SK-N-DZ (cell line): ENCODE results near the gene HLX.

ENCODE experiments used
- DNase-seq: peaks from one replicate; pipeline ENCODE4 v3.0.0-alpha.2; 2015; ENCODE audit warnings: low spot score

The HLX gene

DNA sequence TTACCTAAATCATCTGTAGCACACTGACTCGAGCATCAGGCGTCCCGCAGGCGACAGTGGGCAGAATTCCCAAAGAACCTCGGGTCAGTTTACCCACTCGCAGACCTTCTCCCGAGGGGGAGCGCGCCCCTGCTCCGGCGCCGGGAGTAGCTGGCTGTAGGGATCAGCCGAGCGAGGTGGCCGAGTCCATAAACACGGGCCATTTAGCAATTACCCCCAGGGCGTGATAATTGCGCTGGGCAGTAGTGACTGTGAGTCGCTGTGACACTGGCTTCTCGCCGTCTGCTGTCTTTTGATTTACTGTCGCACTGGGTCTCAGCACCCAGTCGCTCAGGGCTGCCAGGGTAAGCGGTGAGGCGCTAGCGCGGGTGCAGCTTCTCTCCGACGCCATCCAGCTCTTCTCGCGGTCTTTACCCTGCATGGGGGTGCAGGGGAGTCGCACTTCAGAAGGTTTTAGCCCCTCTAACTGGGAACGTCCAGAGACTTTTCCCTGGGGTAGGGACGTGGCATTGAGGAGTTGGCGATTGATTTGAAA is 16.2 kb downstream of the HLX start:
- DNase-seq, result no peak

- DNase-seq, result no peak
Observed at GRCh38 chr1:220896092-220896491, 16.8 kb downstream of the HLX start.

DNA sequence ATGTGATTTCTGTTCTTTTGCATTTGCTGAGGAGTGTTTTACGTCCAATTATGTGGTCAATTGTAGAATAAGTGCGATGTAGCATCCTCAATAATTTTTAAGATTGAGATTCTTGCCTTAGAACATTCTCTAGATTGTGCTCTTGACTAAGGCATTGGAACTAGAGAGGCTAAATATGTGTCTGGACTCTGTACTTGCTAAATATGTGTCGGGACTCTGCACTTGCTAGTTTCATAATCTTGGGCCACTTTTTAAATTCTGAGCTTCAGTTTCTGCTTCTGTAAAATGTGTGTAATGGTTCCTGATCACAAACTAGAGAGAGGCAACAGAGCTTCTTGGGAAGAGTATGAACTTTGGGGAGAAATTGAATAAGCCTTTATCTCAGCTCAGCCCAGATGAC is 21.6 kb downstream of the HLX start:
- no peak for DNase-seq

DNA sequence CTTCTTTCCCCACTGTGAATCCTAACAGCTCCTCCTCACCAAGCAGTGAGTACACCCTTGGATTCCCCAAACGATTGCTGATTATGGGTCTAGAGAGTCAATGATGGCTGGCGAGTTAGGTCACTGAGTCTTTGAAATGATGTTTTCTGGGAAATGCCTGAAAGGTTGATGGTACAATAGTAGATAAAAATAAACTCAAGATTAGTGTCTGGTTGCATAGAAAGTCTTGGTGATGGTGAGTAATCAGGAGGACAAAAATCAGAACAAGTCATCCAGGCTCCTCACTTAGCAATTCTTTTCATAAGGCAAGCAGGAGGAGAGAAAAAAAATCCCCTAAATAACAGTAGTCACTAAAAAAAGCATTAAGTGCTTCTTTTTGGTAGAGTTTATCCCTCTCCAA is 22.6 kb downstream of the HLX start:
- DNase-seq, result no peak

GRCh38 chr1:220902916-220903315 is 23.7 kb downstream of the HLX start:
- DNase-seq, result no peak

- DNase-seq, result no peak
Observed at GRCh38 chr1:220904876-220905275, 25.6 kb downstream of the HLX start.

GRCh38 chr1:220905650-220906560 is 26.7 kb downstream of the HLX start:
- DNase-seq, result peak; percentile 27

DNA sequence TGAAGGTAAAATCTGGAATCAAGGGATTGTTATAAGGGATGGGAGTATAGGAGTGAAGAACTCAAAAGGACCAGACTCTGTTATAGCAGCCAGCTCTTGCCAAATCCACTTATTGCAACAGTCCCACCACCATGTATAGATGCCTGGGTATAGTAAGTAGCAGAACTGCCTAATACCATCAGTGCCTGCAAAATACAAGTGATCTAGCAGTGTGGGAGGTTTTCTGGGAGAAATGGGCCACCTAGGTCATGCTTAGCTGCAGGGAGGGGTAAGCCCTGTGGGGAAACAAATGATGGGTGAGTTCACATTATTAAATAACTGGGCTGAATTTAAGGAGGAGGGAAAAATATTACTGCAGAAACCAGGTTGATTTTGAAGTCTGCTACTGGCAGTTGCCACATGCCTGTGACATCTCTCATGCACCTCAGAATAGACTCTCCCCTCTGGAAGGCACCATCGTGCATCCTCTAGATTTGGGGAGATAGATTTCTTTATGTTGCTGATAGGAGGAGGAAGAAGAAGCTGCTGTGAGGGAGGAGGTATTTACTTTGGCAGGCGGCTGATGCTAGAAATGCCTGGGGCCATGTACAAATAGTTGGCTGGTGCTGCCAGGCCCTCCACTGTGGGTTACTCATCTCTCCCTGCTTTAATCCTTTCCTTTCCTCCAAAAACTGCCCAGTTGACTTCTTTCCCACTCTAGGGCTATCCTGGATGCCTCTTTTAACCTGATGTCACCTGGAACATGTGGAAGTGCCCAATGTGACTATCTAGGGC is 27.5 kb downstream of the HLX start:
- no peak for DNase-seq

DNA sequence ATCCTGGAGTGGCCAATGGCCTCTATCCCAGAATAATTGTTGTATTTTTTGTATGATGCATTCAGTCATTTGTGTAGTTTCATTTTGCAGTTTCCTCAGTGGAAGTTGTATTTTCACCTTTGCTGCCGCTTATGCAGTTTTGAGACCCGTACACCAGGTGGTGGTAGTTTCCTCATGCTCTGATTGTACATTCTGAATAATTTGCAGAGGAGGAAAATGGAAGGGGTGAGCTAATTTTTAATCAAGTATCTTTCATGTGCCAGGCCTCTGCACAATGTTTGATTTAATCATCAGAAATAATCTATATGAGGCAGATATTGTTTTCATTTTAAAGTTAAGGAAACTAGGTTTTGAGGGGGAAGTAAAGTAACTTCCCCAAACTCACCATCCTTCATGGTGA is 29.5 kb downstream of the HLX start:
- no peak for DNase-seq

DNA sequence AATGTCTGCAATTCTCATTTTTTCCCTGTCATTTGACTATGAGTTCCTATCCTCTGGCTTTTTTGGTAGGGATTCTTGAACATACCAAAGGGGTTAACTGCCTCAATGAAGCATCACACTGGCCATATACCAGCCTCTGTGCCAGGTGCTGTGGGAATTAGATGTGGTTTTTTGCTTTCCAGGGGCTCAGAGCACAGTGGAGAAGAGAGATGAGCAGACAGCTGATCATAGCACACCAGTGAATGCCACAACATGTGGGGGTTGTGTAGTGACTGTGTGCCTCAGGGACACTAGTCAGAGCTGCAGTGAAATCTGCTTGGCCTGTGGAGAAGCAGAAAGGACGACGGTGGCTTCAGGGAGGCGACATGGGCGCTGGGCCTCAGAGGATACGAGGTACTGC is 30.8 kb downstream of the HLX start:
- DNase-seq, result no peak

- peak; percentile 21 for DNase-seq
Observed at GRCh38 chr1:220914283-220915116, 35.3 kb downstream of the HLX start.

- DNase-seq, result no peak
Observed at GRCh38 chr1:220915117-220915440, 35.8 kb downstream of the HLX start.

GRCh38 chr1:220915954-220916353 is 36.7 kb downstream of the HLX start:
- DNase-seq, result no peak

DNA sequence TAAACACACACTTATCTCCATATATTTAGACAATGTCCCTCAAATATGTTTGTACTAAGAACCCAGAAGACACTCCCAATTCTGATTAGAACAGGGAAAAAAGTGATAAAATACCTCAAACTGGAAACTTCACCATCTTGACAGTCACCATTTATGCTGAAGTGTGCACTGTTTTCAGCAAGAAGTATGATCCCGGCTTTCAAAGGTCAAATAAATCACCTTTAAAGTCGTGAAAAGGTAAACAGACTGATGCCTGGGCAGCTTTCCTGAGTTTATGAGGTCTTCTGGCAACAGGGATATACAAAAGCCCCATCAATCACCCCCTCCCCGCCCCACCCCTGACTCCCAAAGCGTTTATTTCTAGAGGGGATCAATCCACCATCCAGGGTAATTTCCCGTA is 37.9 kb downstream of the HLX start:
- DNase-seq, result no peak

GRCh38 chr1:220917535-220918209 is 38.4 kb downstream of the HLX start:
- no peak for DNase-seq

DNA sequence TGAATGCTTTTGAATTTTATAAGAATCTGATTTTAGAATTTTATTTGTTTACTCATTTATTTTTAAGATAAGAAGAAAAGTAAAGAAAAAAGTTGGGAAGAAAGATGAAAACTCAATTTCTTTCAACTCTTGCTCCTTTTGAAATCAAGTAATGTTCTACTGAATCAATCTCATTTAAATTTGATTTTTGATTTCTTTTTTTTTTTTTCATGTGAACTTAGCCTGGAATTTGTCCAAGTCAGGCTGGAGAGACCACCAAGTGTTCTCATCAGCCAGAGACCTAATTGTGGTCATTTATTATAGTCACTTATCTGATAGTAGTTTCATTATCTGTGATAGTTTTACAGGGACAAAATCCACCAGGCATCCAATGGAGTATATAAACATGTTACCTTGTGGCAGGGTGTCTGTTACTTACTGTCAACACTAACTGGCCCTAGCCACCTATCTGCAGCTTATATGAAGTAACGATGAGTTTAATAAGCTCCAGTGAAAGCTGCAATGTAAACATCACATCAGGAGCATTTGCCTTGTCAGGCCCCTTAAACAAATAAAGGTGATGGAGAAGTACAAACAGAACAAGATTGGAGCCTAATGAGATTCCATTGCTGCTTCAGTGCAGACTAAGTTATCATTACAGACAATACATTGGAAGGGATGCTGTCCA is 39.2 kb downstream of the HLX start:
- peak; percentile 25 for DNase-seq

DNA sequence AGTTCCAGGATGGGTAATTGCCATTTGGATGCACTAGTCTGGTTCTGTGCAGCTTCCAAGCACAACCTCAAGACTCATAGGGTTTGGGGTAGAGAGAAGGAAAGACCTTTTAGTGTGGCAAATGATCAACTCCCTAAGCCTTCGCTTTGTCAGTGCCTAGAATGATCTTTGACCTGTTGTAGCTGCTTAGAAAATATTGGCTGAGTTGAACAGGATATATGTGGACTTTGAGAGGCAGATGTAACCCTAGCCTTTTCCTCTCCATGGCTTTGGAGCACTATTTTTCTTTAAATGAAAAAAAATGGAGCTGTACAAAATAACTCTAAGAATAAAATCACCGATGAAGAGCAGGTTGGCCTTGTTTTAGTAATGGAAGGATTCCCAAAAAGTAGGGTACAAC is 41.7 kb downstream of the HLX start:
- no peak for DNase-seq

DNA sequence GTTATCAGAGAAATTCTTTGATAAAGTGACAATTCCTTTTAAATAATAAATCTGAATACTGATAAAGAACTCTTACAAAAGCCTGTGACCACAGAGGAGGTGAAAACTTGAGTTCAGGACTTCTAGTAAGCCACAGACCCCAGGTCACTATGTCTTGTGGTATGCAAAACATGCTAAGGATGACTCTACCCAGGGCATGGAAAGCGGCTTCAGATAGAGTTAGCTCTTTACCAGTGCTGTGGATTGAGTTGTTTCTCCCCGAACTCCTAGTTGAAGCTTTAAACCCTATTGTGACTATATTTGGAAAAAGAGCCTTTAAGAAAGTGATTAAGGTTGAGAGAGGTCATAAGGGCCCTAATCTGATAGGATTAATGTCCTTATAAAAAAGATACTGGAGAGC is 42.3 kb downstream of the HLX start:
- DNase-seq, result no peak

- DNase-seq, result no peak
Observed at GRCh38 chr1:220921971-220922635, 42.9 kb downstream of the HLX start.

DNA sequence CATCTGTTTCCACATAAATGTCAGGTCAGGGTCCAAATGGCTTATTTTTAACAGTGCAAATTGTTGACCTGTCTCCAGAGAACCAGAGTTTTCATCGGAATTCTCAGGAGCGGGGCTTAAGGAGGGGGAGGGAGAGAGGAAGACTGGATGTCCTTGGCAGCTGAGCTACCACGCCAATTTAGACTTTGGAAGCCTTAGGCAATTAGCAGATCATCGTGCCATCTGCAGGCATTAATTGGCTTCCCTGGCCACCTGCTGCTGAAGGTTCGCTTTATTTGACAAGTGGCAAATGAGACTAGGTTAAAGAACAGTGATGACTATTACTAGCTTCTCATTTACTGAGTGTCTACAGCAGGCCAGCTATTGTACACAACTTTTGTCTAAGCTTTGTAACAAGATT is 43.7 kb downstream of the HLX start:
- no peak for DNase-seq
